ENCODE data around the gene PDHB. TPM values are rescaled to one million over a fixed set of nuclear protein-coding genes. Genes with fewer than 3 reads are reported as not detected.

Gene PDHB
- total RNA-seq, 1 donor from 2014 or later: 67.6 TPM

DNA sequence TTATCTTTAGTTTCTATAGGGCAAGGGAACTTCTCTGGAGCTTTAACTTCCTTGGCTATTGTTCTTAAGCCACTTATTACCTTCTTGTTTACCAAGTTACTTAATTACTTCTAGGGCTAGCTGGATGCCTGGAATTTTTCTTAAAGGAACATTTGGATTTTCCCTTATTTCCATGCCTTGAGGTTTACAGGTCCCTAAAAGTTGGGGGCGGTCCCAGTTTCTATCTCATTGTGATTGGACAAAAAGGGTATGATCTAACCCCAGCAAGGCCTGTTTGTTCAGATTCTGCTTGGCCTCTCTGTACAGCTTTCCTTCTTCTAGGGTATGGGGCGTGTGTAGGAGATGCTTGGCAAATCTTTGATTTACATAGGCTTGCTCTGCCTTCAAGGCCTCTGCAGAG is 17.4 kb downstream of the PDHB start:
- H3K4me1 Mint-ChIP-seq (ENCODE audit: low read depth, unreplicated experiment): no peaks in the 10 kb centered on the region
- no peak overlapping the region for H3K4me3 Mint-ChIP-seq (ENCODE audit: unreplicated experiment)
- peaks cover 2% of the 10 kb centered on the region for H3K27me3 Mint-ChIP-seq (ENCODE audit: unreplicated experiment)
- peaks cover 2% of the 10 kb centered on the region for H3K9me3 Mint-ChIP-seq (ENCODE audit: unreplicated experiment)
- H3K36me3 Mint-ChIP-seq (ENCODE audit: unreplicated experiment): no peaks in the 10 kb centered on the region
- H3K27ac Mint-ChIP-seq (ENCODE audit: unreplicated experiment): no peak overlapping the region
- TF ChIP-seq, protein P1, sequence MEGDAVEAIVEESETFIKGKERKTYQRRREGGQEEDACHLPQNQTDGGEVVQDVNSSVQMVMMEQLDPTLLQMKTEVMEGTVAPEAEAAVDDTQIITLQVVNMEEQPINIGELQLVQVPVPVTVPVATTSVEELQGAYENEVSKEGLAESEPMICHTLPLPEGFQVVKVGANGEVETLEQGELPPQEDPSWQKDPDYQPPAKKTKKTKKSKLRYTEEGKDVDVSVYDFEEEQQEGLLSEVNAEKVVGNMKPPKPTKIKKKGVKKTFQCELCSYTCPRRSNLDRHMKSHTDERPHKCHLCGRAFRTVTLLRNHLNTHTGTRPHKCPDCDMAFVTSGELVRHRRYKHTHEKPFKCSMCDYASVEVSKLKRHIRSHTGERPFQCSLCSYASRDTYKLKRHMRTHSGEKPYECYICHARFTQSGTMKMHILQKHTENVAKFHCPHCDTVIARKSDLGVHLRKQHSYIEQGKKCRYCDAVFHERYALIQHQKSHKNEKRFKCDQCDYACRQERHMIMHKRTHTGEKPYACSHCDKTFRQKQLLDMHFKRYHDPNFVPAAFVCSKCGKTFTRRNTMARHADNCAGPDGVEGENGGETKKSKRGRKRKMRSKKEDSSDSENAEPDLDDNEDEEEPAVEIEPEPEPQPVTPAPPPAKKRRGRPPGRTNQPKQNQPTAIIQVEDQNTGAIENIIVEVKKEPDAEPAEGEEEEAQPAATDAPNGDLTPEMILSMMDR (IDR thresholded peaks at IDR 0.05; ENCODE audit: partially characterized antibody, unreplicated experiment): no peak
- no peak for DNase-seq

GRCh38 chr3:58414538-58415197 is 19.0 kb downstream of the PDHB start:
- Mint-ChIP-seq H3K27ac (ENCODE audit: unreplicated experiment) (no peak overlapping the region), H3K4me3 (ENCODE audit: unreplicated experiment) (no peak overlapping the region), H3K9me3 (ENCODE audit: unreplicated experiment) (peaks cover 2% of the 10 kb centered on the region), H3K4me1 (ENCODE audit: low read depth, unreplicated experiment) (no peaks in the 10 kb centered on the region), H3K36me3 (ENCODE audit: unreplicated experiment) (peaks cover 3% of the 10 kb centered on the region), H3K27me3 (ENCODE audit: unreplicated experiment) (peaks cover 2% of the 10 kb centered on the region)
- TF ChIP-seq, protein P1 (IDR thresholded peaks at IDR 0.05; ENCODE audit: partially characterized antibody, unreplicated experiment): peak; percentile 80
- no peak for DNase-seq

GRCh38 chr3:58411851-58412830 is 21.5 kb downstream of the PDHB start:
- Mint-ChIP-seq H3K27me3 (ENCODE audit: unreplicated experiment) (peaks cover 2% of the 10 kb centered on the region), H3K4me1 (ENCODE audit: low read depth, unreplicated experiment) (no peaks in the 10 kb centered on the region), H3K4me3 (ENCODE audit: unreplicated experiment) (no peak overlapping the region), H3K36me3 (ENCODE audit: unreplicated experiment) (peaks cover 7% of the 10 kb centered on the region), H3K27ac (ENCODE audit: unreplicated experiment) (no peak overlapping the region), H3K9me3 (ENCODE audit: unreplicated experiment) (peaks cover 3% of the 10 kb centered on the region)
- no peak for DNase-seq
- TF ChIP-seq, protein P1 (IDR thresholded peaks at IDR 0.05; ENCODE audit: partially characterized antibody, unreplicated experiment): no peak

- DNase-seq: no peak
- Mint-ChIP-seq H3K27ac (ENCODE audit: unreplicated experiment) (no peak overlapping the region), H3K4me3 (ENCODE audit: unreplicated experiment) (no peak overlapping the region), H3K9me3 (ENCODE audit: unreplicated experiment) (peaks cover 3% of the 10 kb centered on the region), H3K36me3 (ENCODE audit: unreplicated experiment) (peaks cover 7% of the 10 kb centered on the region), H3K4me1 (ENCODE audit: low read depth, unreplicated experiment) (no peaks in the 10 kb centered on the region), H3K27me3 (ENCODE audit: unreplicated experiment) (peaks cover 2% of the 10 kb centered on the region)
- TF ChIP-seq, protein P1 (IDR thresholded peaks at IDR 0.05; ENCODE audit: partially characterized antibody, unreplicated experiment): no peak
Measured at GRCh38 chr3:58411036-58411435, 22.6 kb downstream of the PDHB start.
